SU-DHL-6 (cell line): ENCODE measurements around the gene NDUFC2.

Source experiments
- EZH2phosphoT487 ChIP-seq: fragments of 200-600 bp; sonication (generic), shearing (Covaris generic); conservative IDR thresholded peaks from 2 replicates; pipeline ENCODE4 v1.6.1; 2018; ENCODE audit warnings: mild to moderate bottlenecking, antibody characterized with exemption, low read length, moderate library complexity, mixed read lengths
- TF ChIP-seq, protein P1 (sequence below): fragments of 200-600 bp; sonication (generic); IDR thresholded peaks from one replicate; pipeline ENCODE4 v1.5.1; 2017; ENCODE audit warnings: antibody characterized with exemption, mild to moderate bottlenecking, low read length, moderate library complexity; ENCODE audit not compliant: insufficient read depth, poor library complexity, severe bottlenecking

DNA sequence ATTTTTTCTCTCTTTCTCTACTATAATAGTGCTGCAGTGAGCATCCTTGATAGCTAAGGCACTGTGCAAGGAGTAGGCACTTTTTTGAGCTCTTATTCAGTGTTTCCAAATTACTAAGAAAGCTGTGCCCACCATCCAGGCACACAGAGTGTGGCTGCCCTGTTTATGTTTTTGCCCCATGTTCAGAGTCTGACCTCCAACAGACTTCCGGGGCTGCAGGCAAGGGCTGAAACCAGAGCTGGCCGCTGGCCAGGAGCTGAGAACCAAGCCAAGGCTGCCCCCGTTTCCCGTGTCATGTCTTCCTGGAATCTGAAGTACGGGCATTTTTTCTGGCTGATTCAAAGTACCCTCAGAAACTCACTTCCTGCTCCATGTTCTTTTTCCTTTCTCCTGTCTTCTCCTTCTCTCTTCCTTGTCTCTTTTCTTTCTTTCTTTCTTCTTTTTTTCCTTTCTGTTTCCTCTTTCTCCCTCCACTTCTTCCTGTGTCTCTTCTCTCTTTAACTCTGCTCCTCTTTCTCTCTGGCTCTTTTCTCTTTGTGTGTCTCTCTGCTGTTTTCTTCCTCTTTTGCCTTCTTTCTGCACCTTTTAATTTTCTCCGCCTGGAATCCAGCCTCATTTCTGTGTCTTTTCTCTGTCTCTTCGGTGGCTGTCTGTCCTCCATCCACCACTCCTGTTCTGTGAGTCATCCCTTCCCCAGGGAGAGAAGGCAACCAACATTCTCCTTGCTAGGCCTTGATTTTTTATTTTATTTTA is 39.6 kb downstream of the NDUFC2 start:
- TF ChIP-seq, protein P1, sequence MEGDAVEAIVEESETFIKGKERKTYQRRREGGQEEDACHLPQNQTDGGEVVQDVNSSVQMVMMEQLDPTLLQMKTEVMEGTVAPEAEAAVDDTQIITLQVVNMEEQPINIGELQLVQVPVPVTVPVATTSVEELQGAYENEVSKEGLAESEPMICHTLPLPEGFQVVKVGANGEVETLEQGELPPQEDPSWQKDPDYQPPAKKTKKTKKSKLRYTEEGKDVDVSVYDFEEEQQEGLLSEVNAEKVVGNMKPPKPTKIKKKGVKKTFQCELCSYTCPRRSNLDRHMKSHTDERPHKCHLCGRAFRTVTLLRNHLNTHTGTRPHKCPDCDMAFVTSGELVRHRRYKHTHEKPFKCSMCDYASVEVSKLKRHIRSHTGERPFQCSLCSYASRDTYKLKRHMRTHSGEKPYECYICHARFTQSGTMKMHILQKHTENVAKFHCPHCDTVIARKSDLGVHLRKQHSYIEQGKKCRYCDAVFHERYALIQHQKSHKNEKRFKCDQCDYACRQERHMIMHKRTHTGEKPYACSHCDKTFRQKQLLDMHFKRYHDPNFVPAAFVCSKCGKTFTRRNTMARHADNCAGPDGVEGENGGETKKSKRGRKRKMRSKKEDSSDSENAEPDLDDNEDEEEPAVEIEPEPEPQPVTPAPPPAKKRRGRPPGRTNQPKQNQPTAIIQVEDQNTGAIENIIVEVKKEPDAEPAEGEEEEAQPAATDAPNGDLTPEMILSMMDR: no peak
- no peak for TF ChIP-seq EZH2phosphoT487
